WI38 (cell line): ENCODE results near the gene MAL.

Experiments used
- H3K4me3 ChIP-seq: 2 replicates; pipeline ENCODE4 v1.5.1; 2011; ENCODE audit warnings: low read depth, mild to moderate bottlenecking, control low read depth, low read length
- CTCF ChIP-seq: IDR thresholded peaks from 2 replicates; pipeline ENCODE4 v1.5.1; 2012; ENCODE audit warnings: low read depth, mild to moderate bottlenecking, control low read depth, low read length

The MAL gene

DNA sequence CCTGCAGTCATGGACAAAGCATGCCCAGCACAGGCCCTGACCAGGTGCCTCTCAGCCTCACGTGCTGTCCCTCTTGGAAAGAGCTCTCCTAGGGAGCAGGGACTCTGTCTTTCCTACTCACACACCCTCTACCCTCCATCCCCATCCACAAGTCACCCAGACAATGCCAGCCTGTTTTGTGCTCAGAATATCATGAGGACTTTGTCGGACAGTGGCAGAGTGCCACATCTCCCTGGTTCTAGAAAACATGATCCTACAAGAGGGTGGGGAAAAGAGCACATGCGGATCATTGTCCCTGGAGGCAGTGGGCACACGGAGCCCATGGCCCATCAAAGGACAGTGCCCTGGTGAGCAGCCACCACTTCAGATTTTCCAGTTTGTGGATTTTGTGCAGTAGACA, 3.7 kb upstream of the MAL start:
- no peak for TF ChIP-seq CTCF
- H3K4me3 ChIP-seq: no peak overlapping the region

- no peak overlapping the region for H3K4me3 ChIP-seq
- TF ChIP-seq CTCF: peak; percentile 100
These were observed 2.9 kb upstream of the MAL start for GRCh38 chr2:95022309-95023221.

GRCh38 chr2:95023222-95023597, 2.3 kb upstream of the MAL start:
- H3K4me3 ChIP-seq: no peak overlapping the region
- TF ChIP-seq CTCF: no peak

DNA sequence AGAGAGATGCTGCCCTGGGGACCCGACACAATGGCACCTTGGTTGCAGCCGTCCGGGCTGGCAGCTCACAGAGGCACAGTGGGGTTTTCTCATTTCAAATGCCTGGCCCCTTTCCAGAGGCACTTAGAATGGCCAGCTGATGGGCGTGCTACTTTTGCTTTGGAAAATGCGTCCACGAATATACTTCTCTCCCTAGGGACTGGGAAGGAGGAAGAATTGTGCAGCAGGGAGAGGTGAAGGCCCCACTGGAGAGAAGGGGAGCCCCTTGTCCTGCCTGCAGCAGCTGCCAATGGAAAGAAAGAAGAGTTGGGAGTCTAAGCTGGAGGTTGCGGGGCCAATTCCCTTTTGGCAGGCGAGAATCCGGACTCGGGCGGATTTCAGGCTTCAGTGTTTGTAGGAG, 1.1 kb upstream of the MAL start:
- TF ChIP-seq CTCF: no peak
- no peak overlapping the region for H3K4me3 ChIP-seq

DNA sequence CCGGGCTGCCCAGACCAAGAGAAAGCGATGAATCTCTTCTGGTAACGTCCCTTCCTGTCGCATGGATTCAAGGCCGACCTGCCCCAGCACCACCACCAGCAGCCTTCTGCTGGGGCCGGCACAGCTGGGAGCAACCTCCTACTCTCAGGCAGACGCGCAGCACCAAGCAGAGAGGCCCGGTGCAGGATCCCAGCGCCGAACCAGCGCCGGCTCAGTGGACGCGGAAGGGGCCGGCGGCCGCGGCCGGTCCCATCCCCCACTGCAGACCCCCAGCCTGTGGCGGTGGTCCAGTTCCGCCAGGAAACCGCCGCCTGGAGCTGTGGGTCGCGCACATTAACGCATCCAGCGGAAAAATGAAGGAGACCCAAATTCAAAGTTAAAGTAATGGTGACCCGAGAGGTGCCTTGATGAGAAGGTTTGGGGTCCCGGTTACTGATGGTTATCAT, 525 bp upstream of the MAL start:
- TF ChIP-seq CTCF: no peak
- H3K4me3 ChIP-seq: no peak overlapping the region

DNA sequence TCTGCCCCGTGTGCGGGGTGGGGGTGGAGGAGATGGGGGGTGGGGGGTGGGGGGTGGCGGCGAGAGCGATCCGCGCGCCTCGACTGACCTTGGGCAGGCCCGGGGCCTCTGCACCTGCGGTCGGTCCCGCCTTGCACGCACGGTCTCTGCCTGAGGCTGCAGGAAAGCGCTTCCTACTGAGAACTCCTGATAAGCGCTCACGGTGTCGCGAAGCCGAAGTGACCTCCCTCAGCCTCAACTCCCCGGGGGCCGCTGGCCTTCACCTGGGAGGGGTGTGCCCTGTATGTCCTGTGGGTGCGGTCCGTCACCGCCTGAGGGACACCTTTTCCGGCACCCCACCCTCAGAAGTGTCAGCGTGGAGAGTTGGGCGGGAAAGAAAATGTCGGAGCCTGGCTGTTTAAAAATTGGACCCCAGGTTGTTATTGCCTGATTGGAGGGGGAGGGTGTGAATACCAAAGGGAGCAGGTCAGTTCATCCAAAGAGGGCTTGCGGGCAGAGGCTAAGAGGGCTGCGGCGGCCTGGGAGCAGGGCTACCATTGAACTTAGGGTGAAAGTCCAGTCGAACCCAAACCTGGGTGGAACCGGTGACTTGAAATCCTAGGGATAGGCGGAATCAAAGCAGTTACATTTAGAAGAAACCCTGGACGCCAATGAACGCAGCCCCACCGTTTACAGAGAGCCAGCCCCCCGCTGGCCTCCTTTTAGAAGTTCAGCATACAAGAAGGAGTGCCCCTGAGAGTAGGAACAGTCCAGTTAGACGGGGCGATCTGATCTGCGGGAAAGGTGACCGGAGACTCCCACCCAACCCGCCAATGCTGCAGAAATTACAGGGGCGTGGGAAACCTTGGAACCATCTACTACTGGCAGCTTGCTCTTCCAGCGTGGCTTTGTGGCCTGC, 1.2 kb downstream of the MAL start:
- H3K4me3 ChIP-seq: no peak overlapping the region

More for the DNA sequence above, 1.2 kb downstream of the MAL start:
- no peak for TF ChIP-seq CTCF
